Mucosa of descending colon (tissue), 3 donors: ENCODE measurements around the gene LILRA2. TPM values are rescaled to one million over a fixed set of nuclear protein-coding genes. Genes with fewer than 3 reads are reported as not detected.

ENCODE experiments used
- ATAC-seq: fragments of 200-7000 bp; cut with Tn5 transposase; one replicate; pipeline ENCODE4 v1.9.1; 2020; ENCODE audit warnings: mild to moderate bottlenecking, moderate library complexity
- DNase-seq, 3 donors: peaks; one replicate each; pipeline ENCODE4 v3.0.0-alpha.2; 2020
- H3K36me3 ChIP-seq: fragments of 200-600 bp; one replicate; pipeline ENCODE4 v1.8.0; 2021; ENCODE audit warnings: low read depth, mild to moderate bottlenecking
- H3K4me1 ChIP-seq: fragments of 200-600 bp; one replicate; pipeline ENCODE4 v1.8.0; 2021; ENCODE audit warnings: low read depth, mild to moderate bottlenecking
- H3K4me3 ChIP-seq: fragments of 200-600 bp; one replicate; pipeline ENCODE4 v1.8.0; 2021; ENCODE audit warnings: mild to moderate bottlenecking
- H3K9me3 ChIP-seq: fragments of 200-600 bp; one replicate; pipeline ENCODE4 v1.8.0; 2021; ENCODE audit warnings: mild to moderate bottlenecking
- intact Hi-C, 2 donors: fragments of 100-400 bp; cut with DNase I in 1 of 2; cut with micrococcal nuclease in 1 of 2; formaldehyde crosslinking; loops; one replicate each; pipeline versions ENCODE4 v1.11.0 to v1.11.1; 2022; cut with DNase I, micrococcal nuclease
- long read RNA-seq, 2 donors: library from polyadenylated mRNA; unstranded; transcript quantifications; one replicate each; pipeline ENCODE4 v2.0.0, GENCODE V29; 2019 to 2021
- total RNA-seq, 3 donors: library from RNA; stranded (reverse); fragmentation: NEBNext Ultra II Directional in 2 of 3; extraction: Animal tissue kit (Norgen Biotek cat#: 25700) in 2 of 3; gene quantifications; one replicate each; pipeline versions ENCODE4 v1.2.1 to v1.2.4, GENCODE V29; 2021 to 2023
- TF ChIP-seq, protein P1 (sequence below): fragments of 200-600 bp; IDR thresholded peaks from one replicate; pipeline ENCODE4 v1.8.0; 2022; ENCODE audit warnings: antibody characterized with exemption, mild to moderate bottlenecking
- donor health status: DM: no; HTN: no; CAD: no; lungs with moderate emphysema.
- donor health status: DM: no; HTN: no; CAD: no.
- donor health status: DM: no; HTN: yes; CAD: no.

Gene LILRA2
- total RNA-seq: 1 to 10 TPM in 2 of 3 donors, under 1 TPM in 1; 0.20 to 4.9 (median 2.6) TPM
- long read RNA-seq, donor 1, partial matches to known transcripts: 0 of 3 reads
- long read RNA-seq, donor 1, other reads (novel, unspliced or antisense): 1 of 3 reads
- long read RNA-seq, donor 2, partial matches to known transcripts: 2 of 2 reads
- long read RNA-seq, donor 2, other reads (novel, unspliced or antisense): 0 of 2 reads

DNA sequence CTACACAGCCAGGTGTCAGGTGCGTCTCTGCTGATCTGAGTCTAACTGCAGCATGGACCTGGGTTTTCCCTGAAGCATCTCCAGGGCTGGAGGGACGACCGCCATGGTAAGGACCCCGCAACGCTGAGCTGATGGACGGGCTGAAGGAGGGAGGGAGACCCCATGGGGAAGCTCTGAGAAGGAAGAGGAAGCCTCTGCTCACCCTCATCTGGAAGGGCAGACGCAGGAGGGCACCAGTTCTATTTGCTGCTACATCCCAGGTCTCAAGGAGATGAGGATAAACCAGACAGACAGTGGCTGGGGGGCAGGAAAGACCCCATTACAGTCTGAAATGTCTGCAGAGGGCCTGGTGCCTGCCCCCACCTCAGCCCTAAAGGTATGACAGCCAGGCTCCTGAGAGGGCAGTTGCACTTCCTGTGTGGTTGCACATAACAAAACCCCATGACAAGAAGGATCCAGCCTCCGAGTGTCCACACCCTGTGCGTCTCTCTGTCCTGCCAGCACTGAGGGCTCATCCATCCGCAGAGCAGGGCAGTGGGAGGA, at the start of gene LILRA2:
Gene LILRA2, plus strand, starts transcription at position 461 of the 543 bp plus-strand sequence. CDS start 89 bp downstream, outside the sequence.
- no peaks in the 10 kb centered on the region for H3K9me3 ChIP-seq
- peak in 1 of 3 donors; percentile 4 for DNase-seq
- no peaks in the 10 kb centered on the region for H3K36me3 ChIP-seq
- intact Hi-C loops: no loop called here
- peak; percentile 59 for ATAC-seq
- no peaks in the 10 kb centered on the region for H3K4me1 ChIP-seq
- no peak within 1 kb of the TSS for H3K4me3 ChIP-seq
- TF ChIP-seq, protein P1, sequence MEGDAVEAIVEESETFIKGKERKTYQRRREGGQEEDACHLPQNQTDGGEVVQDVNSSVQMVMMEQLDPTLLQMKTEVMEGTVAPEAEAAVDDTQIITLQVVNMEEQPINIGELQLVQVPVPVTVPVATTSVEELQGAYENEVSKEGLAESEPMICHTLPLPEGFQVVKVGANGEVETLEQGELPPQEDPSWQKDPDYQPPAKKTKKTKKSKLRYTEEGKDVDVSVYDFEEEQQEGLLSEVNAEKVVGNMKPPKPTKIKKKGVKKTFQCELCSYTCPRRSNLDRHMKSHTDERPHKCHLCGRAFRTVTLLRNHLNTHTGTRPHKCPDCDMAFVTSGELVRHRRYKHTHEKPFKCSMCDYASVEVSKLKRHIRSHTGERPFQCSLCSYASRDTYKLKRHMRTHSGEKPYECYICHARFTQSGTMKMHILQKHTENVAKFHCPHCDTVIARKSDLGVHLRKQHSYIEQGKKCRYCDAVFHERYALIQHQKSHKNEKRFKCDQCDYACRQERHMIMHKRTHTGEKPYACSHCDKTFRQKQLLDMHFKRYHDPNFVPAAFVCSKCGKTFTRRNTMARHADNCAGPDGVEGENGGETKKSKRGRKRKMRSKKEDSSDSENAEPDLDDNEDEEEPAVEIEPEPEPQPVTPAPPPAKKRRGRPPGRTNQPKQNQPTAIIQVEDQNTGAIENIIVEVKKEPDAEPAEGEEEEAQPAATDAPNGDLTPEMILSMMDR: no peak

DNA sequence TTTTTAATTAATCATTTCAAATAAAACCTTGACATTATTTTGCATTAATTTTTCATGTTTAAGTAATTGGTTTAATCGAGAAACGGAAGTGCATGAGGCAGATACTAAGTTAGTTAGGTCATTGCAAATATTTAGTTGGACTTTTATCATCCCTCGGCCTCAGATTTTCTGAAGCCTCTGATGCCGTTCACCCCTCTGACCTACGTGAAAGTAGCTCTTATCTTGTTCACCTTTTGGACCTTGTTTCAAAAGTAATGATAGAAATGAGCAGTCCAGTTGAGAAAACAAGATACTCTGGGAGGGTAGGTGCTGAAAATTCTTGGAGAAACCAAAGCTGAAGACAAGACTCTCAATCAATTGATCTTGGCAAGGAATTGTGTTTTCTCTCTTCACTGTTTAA, 48.0 kb upstream of the LILRA2 start:
- intact Hi-C loops: no loop called here
- DNase-seq (no peak), ATAC-seq (no peak)
- TF ChIP-seq, protein P1: no peak
- H3K4me3 ChIP-seq: no peak overlapping the region
- no peaks in the 10 kb centered on the region for H3K36me3 ChIP-seq
- H3K4me1 ChIP-seq: no peaks in the 10 kb centered on the region
- H3K9me3 ChIP-seq: no peaks in the 10 kb centered on the region

GRCh38 chr19:54526972-54527371, 46.6 kb upstream of the LILRA2 start:
- Histone ChIP-seq H3K4me1 (no peaks in the 10 kb centered on the region), H3K4me3 (no peak overlapping the region), H3K36me3 (no peaks in the 10 kb centered on the region), H3K9me3 (no peaks in the 10 kb centered on the region)
- ATAC-seq (no peak), DNase-seq (no peak)
- intact Hi-C loops: no loop called here
- TF ChIP-seq, protein P1: no peak

GRCh38 chr19:54530866-54531265, 42.7 kb upstream of the LILRA2 start:
- ATAC-seq: no peak
- Histone ChIP-seq H3K36me3 (no peaks in the 10 kb centered on the region), H3K9me3 (no peaks in the 10 kb centered on the region), H3K4me1 (no peaks in the 10 kb centered on the region), H3K4me3 (no peak overlapping the region)
- intact Hi-C loops: no loop called here
- DNase-seq: no peak
- TF ChIP-seq, protein P1: no peak

- no peaks in the 10 kb centered on the region for H3K9me3 ChIP-seq
- TF ChIP-seq, protein P1: no peak
- H3K4me3 ChIP-seq: no peak overlapping the region
- H3K36me3 ChIP-seq: no peaks in the 10 kb centered on the region
- no peaks in the 10 kb centered on the region for H3K4me1 ChIP-seq
- intact Hi-C loops: no loop called here
- ATAC-seq: no peak
- DNase-seq: no peak
Observed at GRCh38 chr19:54532528-54532927, 41.1 kb upstream of the LILRA2 start.
